GM18526 (cell line): Measurements from ENCODE around the gene ODAD2.

Source experiments
- POLR2A ChIP-seq: IDR thresholded peaks from 3 replicates; pipeline ENCODE4 v1.6.1; 2011; ENCODE audit not compliant: insufficient read length; ENCODE audit errors: extremely low read depth

The ODAD2 gene

DNA sequence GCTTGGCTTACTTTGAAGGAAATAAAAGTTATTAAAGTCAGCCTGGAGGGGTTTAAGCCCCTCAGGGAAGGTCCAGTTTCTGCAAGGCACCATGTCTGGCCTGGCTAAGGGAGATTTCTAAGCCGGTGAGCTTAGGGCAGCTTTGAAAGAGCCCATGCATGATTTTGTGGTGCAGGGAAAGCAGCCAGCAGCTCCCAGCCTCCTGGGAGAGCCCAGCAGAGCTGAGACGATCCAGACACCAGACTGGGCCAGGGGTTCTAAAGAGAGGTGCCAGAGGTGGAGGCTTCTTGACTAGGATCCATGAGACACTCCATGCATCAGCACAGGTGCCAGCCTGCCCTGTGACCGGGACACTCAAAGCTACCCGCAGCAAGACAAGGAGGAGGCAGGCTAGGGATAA is 193.7 kb downstream of the ODAD2 start:
- no peak for TF ChIP-seq POLR2A

DNA sequence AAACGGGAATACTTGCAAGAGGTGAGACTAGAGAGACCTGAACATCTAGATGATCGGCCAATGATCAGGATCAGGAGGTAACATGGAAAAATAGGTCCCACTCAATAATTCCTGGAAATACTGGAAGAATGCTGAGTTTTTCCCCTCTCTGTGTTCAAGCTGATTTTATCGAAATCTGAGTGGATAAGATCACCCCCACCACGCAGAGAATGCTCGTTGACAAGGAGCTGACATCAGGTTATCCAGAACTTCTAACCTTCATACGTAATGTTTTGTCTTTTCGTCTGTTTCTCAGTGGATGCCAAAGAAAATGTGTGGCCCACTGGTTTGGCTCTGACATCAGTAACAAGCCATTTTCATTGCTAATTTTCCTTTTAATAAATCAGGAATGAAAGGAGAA is 194.7 kb downstream of the ODAD2 start:
- TF ChIP-seq POLR2A: no peak

DNA sequence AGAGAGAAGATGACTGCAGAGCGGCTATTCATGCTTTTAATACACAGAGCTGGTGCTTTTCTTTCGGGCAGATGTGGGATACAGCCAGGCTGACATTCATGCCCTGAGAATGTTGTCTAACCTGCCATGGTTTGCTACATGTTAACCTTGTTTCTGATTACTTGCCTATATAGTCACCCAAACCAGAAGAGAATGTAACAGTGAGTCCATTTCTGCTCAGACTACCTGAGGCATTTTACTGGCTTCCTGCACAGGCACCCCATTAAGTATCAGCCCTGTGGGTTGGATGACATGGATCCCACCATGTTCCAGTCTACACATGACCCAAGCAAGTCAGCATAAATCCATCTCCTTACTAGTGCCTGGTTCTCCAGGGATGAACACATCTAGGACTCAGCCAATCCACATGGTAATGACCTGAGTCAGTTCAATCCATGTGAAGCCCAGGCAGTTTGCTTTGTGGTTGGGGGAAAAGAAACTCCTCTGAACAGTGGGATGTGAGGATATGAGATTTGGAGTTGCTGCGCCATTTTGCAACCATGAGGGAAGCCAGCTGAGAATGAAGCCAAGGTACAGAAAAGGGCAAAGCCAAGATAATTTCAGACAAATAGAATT is 197.6 kb downstream of the ODAD2 start:
- TF ChIP-seq POLR2A: no peak

- no peak for TF ChIP-seq POLR2A
Measured at GRCh38 chr10:27799046-27799445, 199.8 kb downstream of the ODAD2 start.

DNA sequence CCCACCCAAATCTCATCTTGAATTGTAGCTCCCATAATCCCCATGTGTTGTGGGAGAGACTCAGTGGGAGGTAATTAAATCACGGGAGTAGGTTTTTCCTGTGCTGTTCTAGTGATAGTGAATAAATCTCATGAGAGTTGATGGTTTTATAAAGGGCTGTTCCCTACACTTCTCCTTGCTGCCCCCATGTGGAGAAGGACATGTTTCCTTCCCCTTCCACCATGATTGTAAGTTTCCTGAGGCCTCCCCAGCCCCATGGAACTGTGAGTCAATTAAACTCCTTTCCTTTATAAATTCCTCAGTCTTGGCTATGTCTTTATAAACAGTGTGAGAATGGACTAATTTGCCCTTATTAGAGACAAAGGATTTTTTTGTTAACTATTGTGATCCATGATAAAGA is 204.7 kb downstream of the ODAD2 start:
- no peak for TF ChIP-seq POLR2A

DNA sequence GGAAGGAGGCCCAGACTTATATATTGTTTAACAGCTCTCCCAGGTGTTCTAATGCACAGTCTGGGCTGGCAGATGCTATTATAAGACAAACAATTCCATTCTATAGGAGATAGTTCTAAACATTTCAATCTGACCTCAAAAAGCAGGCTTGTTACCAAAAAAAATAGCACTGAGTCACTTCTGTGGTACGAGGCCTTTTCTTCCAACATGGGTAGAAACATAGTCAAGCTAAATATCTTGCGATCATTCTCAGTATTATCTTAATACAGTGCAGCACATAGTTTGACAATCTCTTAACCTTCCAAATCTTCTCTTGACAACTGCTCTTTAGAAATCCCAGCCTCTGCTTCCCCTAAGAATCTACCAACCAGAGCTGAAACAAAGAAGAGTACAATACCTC is 206.7 kb downstream of the ODAD2 start:
- TF ChIP-seq POLR2A: no peak

DNA sequence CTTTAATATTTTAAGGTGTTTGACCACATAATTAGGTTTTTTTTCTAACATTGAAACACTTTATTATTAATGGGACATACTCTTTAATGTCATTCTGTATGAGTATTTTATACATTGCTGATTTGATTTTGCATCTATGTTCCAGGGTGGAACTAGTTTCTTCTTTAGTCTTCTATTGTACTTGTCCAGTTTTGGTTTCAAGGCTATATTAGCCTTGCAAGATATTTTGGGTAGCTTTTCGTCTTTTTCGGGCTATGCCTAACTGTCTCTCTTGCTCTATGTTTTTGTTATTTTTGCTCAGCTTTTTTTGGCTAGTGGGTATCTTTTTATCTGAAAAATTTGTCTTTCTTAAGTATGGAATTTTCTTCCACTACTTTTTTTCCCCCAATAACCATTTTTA is 214.6 kb downstream of the ODAD2 start:
- TF ChIP-seq POLR2A: no peak

- TF ChIP-seq POLR2A: no peak
Measured at GRCh38 chr10:27783660-27784059, 215.2 kb downstream of the ODAD2 start.

- TF ChIP-seq POLR2A: no peak
Measured at GRCh38 chr10:27779462-27780015, 219.3 kb downstream of the ODAD2 start.

DNA sequence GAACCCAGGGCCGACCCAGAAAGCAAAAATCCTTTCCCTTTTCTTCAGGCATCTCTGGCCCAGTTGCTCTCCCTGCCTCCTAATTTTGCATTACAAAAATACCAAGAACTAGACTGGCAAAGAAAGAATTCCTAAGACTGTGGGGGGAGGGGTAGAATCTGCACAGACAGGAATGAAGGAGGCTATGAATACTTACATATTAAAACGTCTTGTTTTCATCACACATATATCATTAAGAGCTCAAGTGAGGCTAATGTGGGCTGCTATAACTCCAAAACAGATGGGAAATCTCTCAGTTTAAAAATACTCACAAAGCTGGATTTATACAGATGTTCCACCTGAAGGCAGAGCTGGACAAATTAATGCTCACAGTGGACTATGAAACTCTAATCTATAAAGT is 224.0 kb downstream of the ODAD2 start:
- no peak for TF ChIP-seq POLR2A

DNA sequence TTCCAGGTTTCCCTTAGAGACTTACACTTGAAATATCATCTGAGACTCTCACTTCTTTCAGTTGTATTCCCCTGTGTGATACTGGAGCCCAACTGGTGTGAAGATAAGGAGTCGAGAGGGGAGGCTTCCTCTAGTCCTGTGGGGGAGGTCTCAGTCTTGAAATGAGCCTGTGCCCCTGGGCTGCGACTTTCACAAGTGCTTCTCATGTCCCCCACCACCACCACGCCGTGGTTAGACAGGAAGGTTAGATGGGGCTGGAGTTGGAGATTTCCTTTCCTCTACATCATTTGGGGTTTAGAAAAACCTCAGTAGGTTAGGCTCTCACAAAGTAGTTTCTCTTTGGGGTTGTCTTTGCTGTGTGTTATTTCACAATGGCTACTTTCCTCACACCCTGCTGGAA is 227.6 kb downstream of the ODAD2 start:
- TF ChIP-seq POLR2A: no peak

- no peak for TF ChIP-seq POLR2A
Measured at GRCh38 chr10:27770181-27770580, 228.7 kb downstream of the ODAD2 start.
